HG02973 (cell line): Measurements from ENCODE around the gene TMEM123.
"Not testable (repeated sequence)": the region's sequence is repeated elsewhere in the genome, so short reads cannot be mapped to it uniquely, and the experiment has no call there.

Source experiments
- ATAC-seq: cut with Tn5 transposase; IDR thresholded peaks from one replicate; pipeline ENCODE4 v1.9.1; 2021; ENCODE audit warnings: moderate library complexity; ENCODE audit not compliant: unreplicated experiment

TMEM123 gene

DNA sequence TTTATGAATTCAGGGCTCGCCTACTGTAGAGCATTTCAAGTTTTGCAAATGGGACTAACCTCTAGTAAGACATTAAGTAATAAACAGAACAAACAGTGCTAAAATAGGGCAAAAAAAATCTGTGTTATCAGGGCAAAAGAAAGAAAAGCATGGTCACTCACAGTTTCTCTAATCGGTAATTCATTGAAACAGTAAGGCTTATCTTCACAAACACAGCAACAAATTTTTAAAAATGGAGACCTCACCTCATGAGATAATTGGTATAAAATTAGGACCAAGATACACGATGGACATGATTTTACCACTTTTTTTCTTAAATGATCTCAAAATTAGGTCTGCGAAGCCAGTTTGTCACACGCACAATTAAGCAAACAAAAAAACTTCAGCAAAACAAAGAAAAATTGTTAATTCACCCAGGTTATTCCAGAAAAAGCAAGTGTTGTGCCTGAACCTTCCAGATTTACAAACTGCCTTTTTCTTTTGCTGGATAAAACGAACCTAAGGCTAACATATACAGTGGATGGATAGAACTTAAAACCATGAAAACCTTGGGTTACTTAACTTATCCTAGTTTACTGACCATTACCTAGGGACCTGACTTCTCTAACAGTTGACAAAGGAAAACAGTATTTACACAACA is 1.4 kb downstream of the TMEM123 start:
- ATAC-seq, result no peak

DNA sequence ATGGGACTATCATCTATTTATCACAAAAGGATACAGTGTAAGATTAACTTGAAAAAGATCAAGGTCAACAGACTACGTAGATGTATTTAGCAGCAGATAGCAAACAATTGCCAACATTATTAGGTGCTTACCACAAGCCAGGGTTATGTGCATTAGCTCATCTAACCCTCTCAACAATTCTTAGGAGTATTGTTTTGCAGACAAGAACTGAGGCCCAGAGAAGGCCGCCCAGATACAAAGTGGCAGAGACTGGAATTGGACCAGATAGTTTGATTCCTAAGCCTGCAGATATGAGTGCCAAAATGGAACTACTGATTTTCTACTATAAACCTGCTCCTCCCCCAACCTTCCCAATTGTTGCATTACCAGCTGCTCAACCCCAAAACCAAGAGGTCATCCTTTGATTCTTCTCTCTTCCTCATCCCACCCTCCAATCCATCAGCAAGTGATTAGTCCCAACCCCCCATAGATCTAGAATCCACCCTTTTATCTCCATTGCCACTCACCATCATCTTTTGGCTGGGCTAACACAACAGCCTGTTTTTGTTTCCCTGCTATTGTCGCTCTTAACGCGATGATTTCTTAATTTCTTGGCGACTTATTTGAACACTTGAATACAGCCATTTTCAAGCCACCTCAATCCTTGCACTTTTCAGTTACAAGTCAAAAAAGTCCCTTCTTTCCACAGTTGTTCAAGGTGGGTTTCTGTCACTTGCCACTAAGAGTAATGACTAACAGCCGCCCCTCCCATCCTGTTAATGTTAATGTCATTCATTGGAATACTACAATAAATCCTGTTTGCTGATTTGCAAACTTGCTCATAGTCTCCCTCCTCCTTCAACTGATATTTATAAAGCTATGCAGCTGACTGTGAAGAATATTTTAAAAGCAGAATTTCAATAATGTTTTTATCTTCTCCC is 2.7 kb downstream of the TMEM123 start:
- no peak for ATAC-seq

DNA sequence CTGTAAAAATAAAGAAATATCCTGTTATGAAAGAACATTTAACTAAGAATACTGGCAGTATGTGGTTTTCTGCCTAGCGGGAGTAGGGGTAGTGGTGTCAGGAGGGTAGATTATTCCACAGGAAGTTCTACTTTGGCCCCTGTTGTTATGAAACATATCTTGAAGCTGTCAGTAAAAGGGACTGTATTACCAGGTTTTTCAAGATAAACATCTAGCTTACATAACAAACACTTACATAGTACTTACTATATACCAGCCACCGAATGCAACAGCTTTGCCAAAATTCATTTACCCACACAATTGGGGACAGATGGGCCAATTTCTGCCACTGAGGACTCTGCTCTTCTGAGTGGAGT is 3.7 kb downstream of the TMEM123 start:
- ATAC-seq, result no peak

DNA sequence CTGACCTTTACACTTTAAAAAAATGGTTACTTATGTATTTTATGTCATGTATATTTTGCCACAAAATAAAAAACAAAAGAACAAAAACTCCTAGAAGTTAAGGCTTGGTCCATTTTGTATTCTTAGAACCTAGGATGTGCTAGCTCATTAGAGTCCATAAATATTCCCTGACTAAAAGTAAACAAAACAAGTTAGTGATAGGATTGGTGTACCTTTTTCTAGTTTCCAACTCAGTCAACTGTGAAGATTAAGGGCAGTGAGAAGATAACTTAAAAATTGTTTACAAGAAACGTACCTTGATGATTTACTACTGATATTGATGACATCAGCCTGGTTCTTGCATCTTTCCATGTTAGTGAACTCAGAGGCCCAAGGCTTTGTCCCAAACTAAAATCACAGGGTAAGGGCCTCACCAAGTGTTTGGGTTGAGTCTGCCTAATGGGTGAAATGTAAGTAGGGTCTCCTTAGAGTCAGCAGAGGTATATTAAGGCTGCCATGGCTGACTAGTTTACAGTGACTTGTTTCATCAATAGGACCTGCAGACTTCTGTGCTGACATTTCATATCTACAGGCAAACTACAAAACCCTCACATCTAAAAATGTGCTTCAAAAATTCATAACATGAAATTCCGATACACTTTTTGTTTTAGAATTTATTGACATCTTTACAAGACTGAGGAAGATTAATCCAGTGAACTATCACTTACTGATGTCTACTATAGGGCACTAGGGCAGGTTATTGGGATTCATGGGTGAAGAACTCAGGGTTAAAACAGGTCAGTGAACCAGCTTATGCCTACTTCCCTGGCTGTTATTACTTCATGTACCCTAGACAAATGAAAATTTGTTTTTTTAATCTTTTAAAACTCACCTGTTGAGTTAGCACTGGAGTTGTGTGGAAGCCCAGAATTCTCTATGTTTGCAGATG is 4.4 kb downstream of the TMEM123 start:
- ATAC-seq, result no peak

DNA sequence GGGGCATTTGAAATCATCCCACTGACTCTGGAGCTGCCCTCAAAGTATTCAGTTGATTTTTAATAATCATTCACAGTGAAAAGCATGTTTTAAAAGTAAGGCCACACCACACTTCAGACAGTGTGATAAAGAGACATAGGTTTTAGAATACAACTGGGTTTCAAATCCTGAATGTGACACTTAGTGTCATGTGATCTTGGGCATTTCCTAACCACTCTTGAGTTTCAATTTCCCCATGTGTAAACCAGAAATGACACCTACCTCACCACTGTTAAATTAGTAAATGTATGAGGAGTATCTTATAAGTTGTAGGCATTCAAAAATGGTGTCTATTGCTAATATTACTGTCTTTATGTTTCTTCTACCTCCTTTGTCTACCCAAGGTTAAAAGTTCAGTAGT is 5.4 kb downstream of the TMEM123 start:
- ATAC-seq, result peak; percentile 34

DNA sequence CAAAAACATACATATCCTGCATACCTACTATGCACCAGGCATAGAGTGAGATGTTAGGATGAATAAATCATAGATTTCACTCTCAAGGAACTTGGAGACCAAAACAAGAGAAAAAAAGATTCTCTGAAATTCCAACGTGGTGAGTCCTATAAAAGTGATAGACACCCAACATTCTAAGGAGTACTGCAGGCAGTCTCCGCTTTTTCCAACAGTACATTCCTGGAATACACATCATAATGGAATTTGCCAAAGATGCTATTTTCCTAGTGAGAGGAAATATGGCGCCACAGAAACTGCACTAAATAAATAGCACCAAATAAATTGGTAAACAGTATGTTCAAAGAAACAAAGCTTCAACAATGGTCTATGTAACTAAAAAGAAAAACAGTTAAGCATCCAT is 6.0 kb downstream of the TMEM123 start:
- ATAC-seq, result no peak

DNA sequence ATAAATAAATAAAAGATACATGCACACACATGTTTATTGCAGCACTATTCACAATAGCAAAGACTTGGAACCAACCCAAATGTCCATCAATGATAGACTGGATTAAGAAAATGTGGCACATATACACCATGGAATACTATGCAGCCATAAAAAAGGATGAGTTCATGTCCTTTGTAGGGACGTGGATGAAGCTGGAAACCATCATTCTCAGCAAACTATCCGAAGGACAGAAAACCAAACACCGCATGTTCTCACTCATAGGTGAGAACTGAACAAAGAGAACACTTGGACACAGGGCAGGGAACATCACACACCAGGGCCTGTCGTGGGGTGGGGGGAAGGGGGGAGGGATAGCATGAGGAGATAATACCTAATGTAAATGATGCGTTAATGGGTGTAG is 7.9 kb downstream of the TMEM123 start:
- not testable (repeated sequence) for ATAC-seq

DNA sequence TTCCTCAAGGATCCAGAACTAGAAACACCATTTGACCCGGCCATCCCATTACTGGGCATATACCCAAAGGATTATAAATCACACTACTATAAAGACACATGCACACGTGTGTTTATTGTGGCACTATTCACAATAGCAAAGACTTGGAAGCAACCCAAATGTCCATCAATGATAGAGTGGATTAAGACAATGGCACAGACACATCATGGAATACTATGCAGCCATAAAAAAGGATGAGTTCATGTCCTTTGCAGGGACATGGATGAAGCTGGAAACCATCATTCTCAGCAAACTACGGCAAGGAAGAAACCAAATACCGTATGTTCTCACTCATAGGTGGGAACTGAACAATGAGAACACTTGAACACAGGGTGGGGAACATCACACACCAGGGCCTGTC is 8.4 kb downstream of the TMEM123 start:
- ATAC-seq, result not testable (repeated sequence)

DNA sequence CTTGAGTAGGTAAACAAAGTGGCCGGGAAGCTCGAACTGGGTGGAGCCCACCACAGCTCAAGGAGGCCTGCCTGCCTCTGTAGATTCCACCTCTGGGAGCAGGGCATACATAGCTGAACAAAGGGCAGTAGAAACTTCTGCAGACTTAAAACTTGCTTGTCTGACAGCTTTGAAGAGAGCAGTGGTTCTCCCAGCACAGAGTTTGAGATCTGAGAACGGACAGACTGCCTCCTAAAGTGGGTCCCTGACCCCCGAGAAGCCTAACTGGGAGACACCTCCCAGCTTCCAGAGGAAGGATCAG is 13.6 kb downstream of the TMEM123 start:
- not testable (repeated sequence) for ATAC-seq

DNA sequence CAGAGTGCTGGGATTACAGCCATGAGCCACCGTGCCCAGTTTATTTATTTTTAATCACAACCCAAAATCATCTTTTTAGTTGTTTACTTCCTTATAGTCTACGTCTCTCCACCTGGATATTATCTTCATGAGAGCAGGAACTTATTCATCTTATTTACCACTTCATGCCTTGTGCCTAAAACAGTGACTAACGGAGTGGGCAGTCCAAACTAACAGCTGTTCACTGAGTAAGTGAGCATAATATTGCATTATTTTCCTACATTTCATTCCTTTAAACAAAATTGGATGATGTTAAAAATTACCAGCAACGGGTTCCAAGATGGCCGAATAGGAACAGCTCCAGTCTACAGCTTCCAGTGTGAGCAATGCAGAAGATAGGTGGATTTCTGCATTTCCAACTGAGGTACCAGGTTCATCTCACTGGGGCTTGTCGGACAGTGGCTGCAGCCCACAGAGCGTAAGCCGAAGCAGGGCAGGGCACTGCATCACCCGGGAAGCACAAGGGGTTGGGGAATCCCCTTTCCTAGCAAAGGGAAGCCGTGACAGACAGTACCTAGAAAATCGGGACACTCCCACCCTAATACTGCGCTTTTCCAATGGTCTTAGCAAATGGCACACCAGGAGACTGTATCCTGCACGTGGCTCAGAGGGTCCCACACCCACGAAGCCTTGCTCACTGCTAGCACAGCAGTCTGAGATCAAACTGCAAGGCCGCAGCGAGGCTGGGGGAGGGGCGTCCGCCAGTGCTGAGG is 14.1 kb downstream of the TMEM123 start:
- no peak for ATAC-seq

DNA sequence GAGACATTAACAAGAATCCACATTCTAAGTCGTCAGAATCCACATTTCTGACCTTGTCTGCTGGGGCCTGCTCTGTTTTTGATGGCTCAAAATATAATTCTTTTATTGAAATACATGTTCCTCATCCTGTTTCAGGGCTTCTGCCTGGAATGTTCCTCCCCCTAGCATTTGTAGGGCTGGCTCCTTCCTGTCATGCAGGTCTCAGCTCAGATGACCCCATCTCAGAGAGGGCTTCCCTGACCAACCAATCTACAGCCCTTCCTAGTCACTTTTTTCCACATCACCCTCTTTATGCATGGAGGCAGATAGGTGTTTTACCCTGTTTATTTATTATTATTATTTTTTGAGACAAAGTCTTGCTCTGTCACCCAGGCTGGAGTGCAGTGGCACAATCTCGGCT is 14.8 kb downstream of the TMEM123 start:
- ATAC-seq, result no peak

DNA sequence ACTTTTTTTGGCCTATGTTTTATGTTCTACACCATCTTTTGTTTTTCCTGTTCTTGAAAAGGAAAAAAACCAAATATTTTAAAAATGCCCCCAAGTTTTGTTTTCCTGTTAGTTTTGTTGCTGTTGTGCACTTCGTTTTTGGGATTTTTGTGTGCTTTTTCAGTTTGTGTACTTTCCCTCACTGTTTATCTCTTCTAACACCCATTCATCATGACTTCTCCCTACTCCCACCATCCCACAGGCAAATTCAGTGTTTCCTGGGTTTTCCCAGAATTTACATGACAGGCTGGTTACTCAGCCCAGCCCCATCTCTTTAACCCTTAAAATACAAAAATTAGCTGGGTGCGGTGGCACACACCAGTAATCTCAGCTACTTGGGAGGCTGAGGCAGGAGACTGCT is 15.6 kb downstream of the TMEM123 start:
- ATAC-seq, result no peak

DNA sequence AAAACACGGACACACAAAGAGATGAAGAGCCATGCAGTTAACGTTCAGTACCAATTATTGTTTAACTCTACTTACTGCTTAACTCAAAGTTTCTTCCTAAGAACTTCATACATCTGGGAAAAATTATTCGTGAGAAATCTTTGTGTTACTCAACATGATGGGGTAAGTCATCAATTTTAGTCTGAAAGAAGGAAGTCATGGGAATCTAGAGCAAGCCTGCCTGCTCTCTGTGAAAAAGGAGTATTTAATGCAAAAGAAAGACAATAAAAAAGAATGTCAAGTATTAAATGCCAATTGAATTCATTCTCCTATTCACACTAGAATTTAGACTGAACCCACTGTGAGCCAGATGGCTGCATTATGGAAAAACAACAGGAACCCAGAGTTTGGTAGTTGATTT is 16.0 kb downstream of the TMEM123 start:
- no peak for ATAC-seq

DNA sequence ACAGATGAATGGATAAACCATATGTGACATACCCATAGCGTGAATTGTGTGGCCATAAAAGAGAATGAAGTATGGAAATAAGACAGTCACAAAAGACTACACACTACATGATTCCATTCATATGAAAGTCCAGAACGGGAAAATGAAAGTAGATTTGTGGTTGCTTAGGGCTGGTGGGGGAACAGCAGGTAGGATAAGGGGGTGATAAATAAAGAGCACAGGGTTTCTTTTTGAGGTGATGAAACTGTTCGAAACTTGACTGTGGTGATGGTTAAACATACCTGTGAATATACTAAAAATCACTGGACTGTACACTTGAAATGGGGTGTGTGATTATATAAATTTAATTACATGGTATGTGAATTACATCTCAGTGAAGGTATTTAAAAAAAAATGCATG is 16.9 kb downstream of the TMEM123 start:
- ATAC-seq, result no peak

DNA sequence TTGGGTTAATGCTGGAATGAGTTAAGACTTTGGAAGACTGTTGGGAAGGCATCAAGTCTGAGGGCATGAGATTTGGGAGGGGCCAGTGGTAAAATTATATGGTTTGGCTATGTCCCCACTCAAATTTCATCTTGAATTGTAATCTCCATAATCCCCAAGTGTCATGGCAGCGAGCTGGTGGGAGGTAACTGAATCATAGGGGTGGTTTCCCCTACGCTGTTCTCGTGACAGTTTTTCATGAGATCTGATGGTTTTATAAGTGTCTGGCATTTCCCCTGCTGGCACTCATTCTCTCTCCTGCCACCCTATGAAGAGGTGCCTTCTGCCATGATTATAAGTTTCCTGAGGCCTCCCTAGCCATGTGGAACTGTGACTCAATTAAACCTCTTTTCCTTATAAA is 19.0 kb downstream of the TMEM123 start:
- ATAC-seq, result not testable (repeated sequence)

DNA sequence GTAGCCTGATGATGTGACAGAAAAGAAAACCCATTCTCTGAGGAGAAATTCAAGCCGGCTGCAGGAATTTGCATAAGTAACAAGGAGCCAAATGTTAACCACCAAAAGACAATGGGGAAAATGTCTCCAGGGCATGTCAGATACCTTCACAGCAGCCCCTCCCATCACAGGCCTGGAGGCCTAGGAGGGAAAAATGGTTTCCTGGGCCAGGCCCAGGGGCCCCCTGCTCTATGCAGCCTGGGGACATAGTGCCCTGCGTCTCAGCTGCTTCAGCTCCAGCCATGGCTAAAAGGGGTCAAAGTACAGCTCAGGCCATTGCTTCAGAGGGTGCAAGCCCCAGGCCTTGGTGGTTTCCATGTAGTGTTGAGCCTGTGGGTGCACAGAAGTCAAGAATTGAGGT is 20.0 kb downstream of the TMEM123 start:
- ATAC-seq, result not testable (repeated sequence)

DNA sequence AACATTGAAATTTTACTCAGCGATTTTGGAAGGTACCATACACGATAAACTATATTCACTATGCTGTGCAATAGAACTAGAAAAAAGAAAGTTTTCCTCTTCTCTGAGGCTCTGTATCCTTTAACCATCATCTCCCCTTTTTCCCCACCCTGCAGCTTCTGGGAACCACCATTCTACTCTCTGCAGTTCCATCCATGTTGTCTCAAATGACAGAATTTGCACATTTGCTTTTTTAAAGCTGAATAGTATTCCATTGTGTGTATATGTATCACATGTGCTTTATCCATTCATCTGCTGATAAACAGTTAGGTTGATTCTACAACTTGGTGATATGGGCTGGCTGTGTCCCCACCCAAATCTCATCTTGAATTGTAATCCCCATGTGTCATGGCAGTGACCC is 21.2 kb downstream of the TMEM123 start:
- ATAC-seq, result no peak

DNA sequence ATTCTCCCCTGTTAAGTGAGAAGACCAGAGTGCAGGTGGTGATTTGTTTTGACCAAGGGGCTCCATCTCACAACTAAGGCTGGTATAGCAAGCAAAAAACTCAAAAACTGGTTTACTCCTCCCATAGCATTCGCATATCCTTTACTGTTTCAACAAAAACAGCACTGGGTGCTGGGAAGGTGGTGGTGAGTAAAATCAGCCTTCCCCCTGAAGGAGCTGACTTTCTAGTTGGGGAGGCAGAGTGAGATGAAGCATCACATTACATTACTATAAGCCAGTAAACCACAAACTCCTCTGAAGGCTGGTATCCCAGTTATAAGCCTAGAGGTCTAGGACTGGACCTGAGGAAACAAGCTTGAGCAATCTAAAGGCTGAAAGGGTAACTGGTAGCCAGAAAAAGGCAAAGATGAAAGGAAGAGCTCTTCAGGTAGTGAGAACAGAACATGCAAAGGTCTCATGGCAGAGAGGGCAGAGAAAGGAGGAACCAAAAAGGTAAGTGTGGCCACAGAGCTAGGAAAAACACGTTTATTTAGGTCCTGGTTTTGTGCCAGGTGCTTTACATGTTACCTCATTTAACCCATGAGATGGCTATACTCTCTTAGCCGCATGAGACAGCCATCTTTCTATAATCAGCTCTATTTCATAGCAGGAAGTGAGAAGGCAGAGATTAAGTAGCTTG is 22.3 kb downstream of the TMEM123 start:
- peak; percentile 91 for ATAC-seq

DNA sequence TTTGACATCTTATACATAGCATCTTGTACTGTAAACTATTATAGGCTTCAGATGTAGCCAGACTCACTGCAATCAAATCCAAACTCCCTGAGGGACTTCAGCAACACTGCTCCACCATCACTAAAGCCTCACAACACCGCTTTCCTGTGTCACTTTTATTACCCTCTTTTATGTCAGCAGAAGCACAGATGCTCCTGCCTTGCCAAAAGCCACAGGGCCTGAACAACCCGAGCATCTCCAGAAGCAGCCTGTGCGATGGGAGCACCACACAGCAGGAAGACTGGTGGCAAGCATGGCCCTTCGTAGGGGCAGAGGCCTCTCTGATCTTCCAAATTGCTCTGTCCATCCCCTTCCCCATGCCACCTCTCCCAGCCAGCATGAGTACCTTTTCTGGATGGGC is 22.9 kb downstream of the TMEM123 start:
- ATAC-seq, result no peak

DNA sequence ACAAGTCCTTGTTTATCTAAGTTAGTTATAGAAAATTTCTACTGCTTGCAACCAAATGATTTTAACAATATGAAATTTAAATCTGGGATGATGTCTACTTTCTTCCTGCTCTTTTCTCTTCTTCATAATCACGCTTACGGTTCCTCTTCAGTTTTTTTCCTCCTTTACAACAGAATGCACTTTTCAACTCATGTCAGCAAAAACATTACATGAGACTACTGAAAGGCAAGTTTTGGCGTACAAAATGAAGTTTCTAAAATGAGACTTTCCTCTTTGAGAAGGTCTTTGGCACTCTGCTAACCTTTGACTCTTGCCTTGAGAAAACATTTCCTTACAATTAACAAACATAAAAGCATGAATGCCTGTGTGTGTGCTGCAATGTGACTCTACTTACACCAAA is 23.3 kb downstream of the TMEM123 start:
- ATAC-seq, result no peak
